ENCODE measurements around the gene SLC9C2. TPM values are rescaled to one million over a fixed set of nuclear protein-coding genes. Genes with fewer than 3 reads are reported as not detected.

Gene SLC9C2
- total RNA-seq, 2 experiments from 2014 or later = not detected

- peaks cover 62% of the 10 kb centered on the region for H3K4me1 Mint-ChIP-seq (ENCODE audit: low read depth)
- no peak overlapping the region for H3K4me3 ChIP-seq (ENCODE audit: low read length)
- no peak for ATAC-seq (ENCODE audit: poor library complexity)
- DNase-seq = no peak
- no peak overlapping the region for H3K4me3 Mint-ChIP-seq
- H3K27ac Mint-ChIP-seq = peak overlapping the region; percentile 86
- H3K36me3 ChIP-seq (ENCODE audit: insufficient read depth, low read length) = no peaks in the 10 kb centered on the region
- H3K36me3 Mint-ChIP-seq (ENCODE audit: low read depth) = no peaks in the 10 kb centered on the region
- no peaks in the 10 kb centered on the region for H3K27me3 Mint-ChIP-seq
- no peak for TF ChIP-seq CTCF (IDR thresholded peaks at IDR 0.05)
- intact Hi-C loops (cut with DNase I, micrococcal nuclease) = no loop called here
- ChIA-PET CTCF (no interaction called here), POLR2A (interaction anchor here (0.8 kb wide), 1 partner anchor 75 kb away, joined by 3 read pairs; the partner anchor contains the start of gene PRDX6)
- no peaks in the 10 kb centered on the region for H3K27me3 ChIP-seq (ENCODE audit: control insufficient read depth in 1 of 2, insufficient read depth in 2 of 2, low read length in 2 of 2)
- H3K9me3 Mint-ChIP-seq = no peaks in the 10 kb centered on the region
- H3K4me1 ChIP-seq (ENCODE audit: insufficient read depth, low read length) = peaks cover 17% of the 10 kb centered on the region
- H3K9me3 ChIP-seq (ENCODE audit: control insufficient read depth in 1 of 2, insufficient read depth in 1 of 2, low read length in 2 of 2) = no peaks in the 10 kb centered on the region
- H3K27ac ChIP-seq (ENCODE audit: low read depth in 1 of 2, low read length in 2 of 2) = no peak overlapping the region
Measured at GRCh38 chr1:173551699-173552098, 51.2 kb downstream of the SLC9C2 start.

GRCh38 chr1:173549813-173550212 lies 53.1 kb downstream of the SLC9C2 start:
- no peaks in the 10 kb centered on the region for H3K36me3 ChIP-seq (ENCODE audit: insufficient read depth, low read length)
- peaks cover 62% of the 10 kb centered on the region for H3K4me1 Mint-ChIP-seq (ENCODE audit: low read depth)
- no peaks in the 10 kb centered on the region for H3K9me3 Mint-ChIP-seq
- DNase-seq (no peak), ATAC-seq (ENCODE audit: poor library complexity) (no peak)
- peaks cover 17% of the 10 kb centered on the region for H3K4me1 ChIP-seq (ENCODE audit: insufficient read depth, low read length)
- POLR2A ChIA-PET = interaction anchor here (1.4 kb wide), 1 partner anchor 318 kb away, joined by 4 read pairs; the partner anchor contains the start of genes GAS5 and ZBTB37
- H3K27ac ChIP-seq (ENCODE audit: low read depth in 1 of 2, low read length in 2 of 2) = no peak overlapping the region
- no peaks in the 10 kb centered on the region for H3K36me3 Mint-ChIP-seq (ENCODE audit: low read depth)
- H3K9me3 ChIP-seq (ENCODE audit: control insufficient read depth in 1 of 2, insufficient read depth in 1 of 2, low read length in 2 of 2) = no peaks in the 10 kb centered on the region
- intact Hi-C loops (cut with DNase I, micrococcal nuclease) = no loop called here
- no peak overlapping the region for H3K4me3 ChIP-seq (ENCODE audit: low read length)
- H3K27me3 Mint-ChIP-seq = no peaks in the 10 kb centered on the region
- no peaks in the 10 kb centered on the region for H3K27me3 ChIP-seq (ENCODE audit: control insufficient read depth in 1 of 2, insufficient read depth in 2 of 2, low read length in 2 of 2)
- H3K4me3 Mint-ChIP-seq = peak overlapping the region; percentile 30
- peak overlapping the region; percentile 37 for H3K27ac Mint-ChIP-seq
- CTCF ChIA-PET = no interaction called here
- no peak for TF ChIP-seq CTCF (IDR thresholded peaks at IDR 0.05)

GRCh38 chr1:173545688-173546087 lies 57.2 kb downstream of the SLC9C2 start:
- Mint-ChIP-seq H3K36me3 (ENCODE audit: low read depth) (no peaks in the 10 kb centered on the region), H3K4me3 (no peak overlapping the region), H3K9me3 (no peaks in the 10 kb centered on the region), H3K27ac (no peak overlapping the region), H3K4me1 (ENCODE audit: low read depth) (peaks cover 29% of the 10 kb centered on the region), H3K27me3 (no peaks in the 10 kb centered on the region)
- no peaks in the 10 kb centered on the region for H3K36me3 ChIP-seq (ENCODE audit: insufficient read depth, low read length)
- no peaks in the 10 kb centered on the region for H3K9me3 ChIP-seq (ENCODE audit: control insufficient read depth in 1 of 2, insufficient read depth in 1 of 2, low read length in 2 of 2)
- DNase-seq (no peak), ATAC-seq (ENCODE audit: poor library complexity) (no peak)
- no peak overlapping the region for H3K27ac ChIP-seq (ENCODE audit: low read depth in 1 of 2, low read length in 2 of 2)
- no peak for TF ChIP-seq CTCF (IDR thresholded peaks at IDR 0.05)
- H3K4me1 ChIP-seq (ENCODE audit: insufficient read depth, low read length) = peaks cover 8% of the 10 kb centered on the region
- H3K4me3 ChIP-seq (ENCODE audit: low read length) = no peak overlapping the region
- intact Hi-C loops (cut with DNase I, micrococcal nuclease) = no loop called here
- POLR2A ChIA-PET = no interaction called here
- CTCF ChIA-PET = no interaction called here
- no peaks in the 10 kb centered on the region for H3K27me3 ChIP-seq (ENCODE audit: control insufficient read depth in 1 of 2, insufficient read depth in 2 of 2, low read length in 2 of 2)
